HG03521 (cell line): ENCODE measurements around the gene RHD.
"Not testable (repeated sequence)": the region's sequence is repeated elsewhere in the genome, so short reads cannot be mapped to it uniquely, and the experiment has no call there.

Experiments
- ATAC-seq: cut with Tn5 transposase; IDR thresholded peaks from one replicate; pipeline ENCODE4 v1.9.1; 2021; ENCODE audit warnings: mild to moderate bottlenecking, moderate library complexity; ENCODE audit not compliant: unreplicated experiment

Gene RHD

GRCh38 chr1:25256578-25256965, 15.7 kb upstream of the RHD start:
- no peak for ATAC-seq

GRCh38 chr1:25257196-25257595, 15.1 kb upstream of the RHD start:
- ATAC-seq: no peak

DNA sequence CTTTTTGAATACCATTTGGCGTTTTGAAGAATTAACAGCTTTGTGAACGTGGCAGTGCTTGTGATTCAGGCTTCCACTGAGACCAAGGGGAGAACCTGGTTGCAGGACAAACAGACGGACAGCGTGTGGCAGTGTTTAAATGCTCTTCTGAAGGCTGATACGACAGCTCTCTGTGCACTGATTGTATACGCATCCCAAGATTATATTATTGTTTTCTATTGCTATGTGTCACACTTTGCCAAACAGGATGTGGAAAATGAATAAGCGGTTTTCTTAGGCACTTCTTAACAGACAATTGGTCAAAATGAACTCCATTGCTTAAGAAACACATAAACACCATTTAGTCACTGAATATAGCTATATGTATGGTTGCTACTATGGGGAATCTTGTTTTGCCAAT, 12.5 kb upstream of the RHD start:
- not testable (repeated sequence) for ATAC-seq

GRCh38 chr1:25260336-25260735, 12.0 kb upstream of the RHD start:
- not testable (repeated sequence) for ATAC-seq

GRCh38 chr1:25266554-25267287, 5.6 kb upstream of the RHD start:
- not testable (repeated sequence) for ATAC-seq

- peak; percentile 78 for ATAC-seq
Observed at GRCh38 chr1:25267288-25268142, 4.8 kb upstream of the RHD start.

GRCh38 chr1:25268143-25268760, 4.1 kb upstream of the RHD start:
- not testable (repeated sequence) for ATAC-seq

- not testable (repeated sequence) for ATAC-seq
Observed at GRCh38 chr1:25275648-25276047, 3.3 kb downstream of the RHD start.

DNA sequence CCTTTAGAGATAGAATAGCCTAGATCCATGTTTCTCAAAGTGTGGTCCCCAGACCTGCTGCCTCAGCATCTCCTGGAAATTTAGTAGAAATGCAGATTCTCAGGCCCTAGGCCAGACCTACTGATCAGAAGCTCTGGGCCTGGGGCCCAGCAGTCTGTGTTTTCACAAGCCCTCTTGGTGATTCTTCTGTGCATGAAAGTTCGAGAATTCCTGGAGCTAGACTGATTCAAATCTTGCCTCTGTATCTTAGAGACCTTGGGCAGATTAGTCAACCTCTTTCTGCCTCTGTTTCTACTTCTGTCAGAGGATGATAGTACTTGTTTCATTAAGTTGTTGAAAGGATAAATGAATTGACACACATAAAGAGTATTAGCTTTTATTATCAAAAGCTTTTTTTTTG, 5.0 kb downstream of the RHD start:
- ATAC-seq: not testable (repeated sequence)

GRCh38 chr1:25278358-25278757, 6.0 kb downstream of the RHD start:
- ATAC-seq: not testable (repeated sequence)

- not testable (repeated sequence) for ATAC-seq
Observed at GRCh38 chr1:25278790-25279189, 6.5 kb downstream of the RHD start.

- ATAC-seq: not testable (repeated sequence)
Observed at GRCh38 chr1:25279693-25280111, 7.4 kb downstream of the RHD start.

- ATAC-seq: not testable (repeated sequence)
Observed at GRCh38 chr1:25285862-25286261, 13.6 kb downstream of the RHD start.

- not testable (repeated sequence) for ATAC-seq
Observed at GRCh38 chr1:25287164-25287563, 14.9 kb downstream of the RHD start.

DNA sequence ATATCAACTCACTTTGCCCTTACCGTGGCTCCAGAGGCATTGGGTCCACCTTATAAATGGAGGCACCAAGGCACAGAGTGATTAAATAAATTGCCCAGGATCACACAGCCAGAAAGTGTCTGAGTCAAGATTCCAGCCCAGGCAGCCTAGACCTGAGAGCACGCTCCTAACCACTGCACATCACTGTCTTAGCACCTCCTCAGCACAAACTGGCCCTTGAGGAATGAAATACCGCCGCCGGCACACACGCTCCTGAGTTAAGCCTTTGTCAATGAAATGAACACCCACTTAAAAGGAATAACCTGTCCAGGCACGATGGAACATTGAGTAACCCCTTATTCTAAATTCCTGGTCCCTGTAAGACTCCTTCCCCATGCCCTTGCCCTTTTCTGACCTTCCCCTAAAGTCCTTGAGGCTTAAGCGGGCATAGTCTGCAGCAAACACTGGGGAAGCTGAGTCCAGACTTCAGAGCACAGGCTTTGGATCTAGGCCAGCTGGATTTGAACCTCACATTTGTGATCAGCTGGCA, 16.3 kb downstream of the RHD start:
- ATAC-seq: not testable (repeated sequence)

GRCh38 chr1:25290043-25290442, 17.7 kb downstream of the RHD start:
- not testable (repeated sequence) for ATAC-seq

GRCh38 chr1:25293426-25293825, 21.1 kb downstream of the RHD start:
- not testable (repeated sequence) for ATAC-seq

DNA sequence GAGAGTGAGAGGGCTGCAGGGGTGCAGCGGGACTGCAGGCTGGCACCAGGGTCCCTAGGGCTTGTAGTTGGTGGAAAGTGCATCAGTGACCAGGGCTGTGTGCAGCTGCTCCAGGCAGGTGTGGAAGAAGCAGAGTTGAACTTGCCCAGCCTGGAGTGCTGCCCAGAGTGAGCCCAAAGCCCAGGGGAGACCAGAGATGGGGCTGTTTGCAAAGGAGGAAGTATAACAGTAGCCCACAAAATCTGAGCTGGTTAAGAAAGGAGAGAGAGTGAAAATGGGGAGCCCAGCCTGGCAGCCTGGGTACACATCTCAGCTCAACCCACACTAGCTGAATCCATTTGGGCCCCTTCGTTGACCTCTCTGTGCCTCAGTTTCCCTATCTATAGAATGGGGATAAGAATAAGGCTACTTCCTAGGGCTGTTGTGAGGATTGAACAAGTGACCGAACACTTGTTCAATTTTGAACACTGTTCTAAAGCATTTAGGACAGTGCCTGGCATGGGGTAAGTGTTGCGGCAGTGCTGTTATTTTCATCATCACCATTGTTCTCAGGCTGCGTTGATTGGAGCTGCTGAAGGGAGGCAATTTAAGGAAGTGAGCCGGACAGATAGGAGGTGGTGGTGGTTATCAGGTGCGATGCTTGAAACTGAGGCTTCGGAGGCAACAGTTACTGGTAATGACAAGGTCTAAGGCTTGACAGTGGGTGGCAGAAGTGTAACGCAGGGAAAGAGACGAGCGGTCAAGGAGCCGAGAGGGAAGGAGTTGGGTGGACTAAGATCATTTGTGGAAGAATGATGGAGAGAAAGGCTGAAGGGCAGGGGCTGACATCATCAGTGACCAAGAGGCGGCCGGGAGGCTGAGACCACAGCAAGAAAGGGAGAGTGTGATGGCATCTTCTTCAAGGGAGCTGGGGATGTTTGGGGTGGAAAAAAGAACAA, 22.8 kb downstream of the RHD start:
- not testable (repeated sequence) for ATAC-seq

GRCh38 chr1:25296501-25296900, 24.2 kb downstream of the RHD start:
- not testable (repeated sequence) for ATAC-seq

DNA sequence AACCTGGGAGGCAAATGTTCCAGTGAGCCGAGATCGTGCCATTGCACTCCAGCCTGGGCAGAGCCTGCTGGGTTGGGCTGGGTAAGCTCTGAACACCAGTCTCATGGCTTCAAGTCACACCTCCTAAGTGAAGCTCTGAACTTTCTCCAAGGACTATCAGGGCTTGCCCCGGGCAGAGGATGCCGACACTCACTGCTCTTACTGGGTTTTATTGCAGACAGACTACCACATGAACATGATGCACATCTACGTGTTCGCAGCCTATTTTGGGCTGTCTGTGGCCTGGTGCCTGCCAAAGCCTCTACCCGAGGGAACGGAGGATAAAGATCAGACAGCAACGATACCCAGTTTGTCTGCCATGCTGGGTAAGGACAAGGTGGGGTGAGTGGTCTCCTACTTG, 28.4 kb downstream of the RHD start:
- not testable (repeated sequence) for ATAC-seq
